GM12878 (cell line): ENCODE measurements around the gene TAAR2. TPM values are rescaled to one million over a fixed set of nuclear protein-coding genes. Genes with fewer than 3 reads are reported as not detected.

Source experiments
- ATF2 ChIP-seq: IDR thresholded peaks from 2 replicates; pipeline ENCODE4 v1.6.1; 2012; ENCODE audit warnings: low read length, inconsistent platforms
- CBFB ChIP-seq: IDR thresholded peaks from 2 replicates; pipeline ENCODE4 v1.6.1; 2016; ENCODE audit warnings: antibody characterized with exemption, low read depth
- CREM ChIP-seq: IDR thresholded peaks from 2 replicates; pipeline ENCODE4 v1.6.1; 2014; ENCODE audit warnings: antibody characterized with exemption, low read depth
- NRF1 ChIP-seq: conservative IDR thresholded peaks from 2 replicates; pipeline ENCODE4 v1.6.1; 2011; ENCODE audit warnings: mild to moderate bottlenecking, low read depth, low read length, improper control_type of control experiment
- POLR2A ChIP-seq: IDR thresholded peaks from 2 replicates; pipeline ENCODE4 v1.6.1; 2011; ENCODE audit warnings: low read depth, mild to moderate bottlenecking, low read length
- RFX5 ChIP-seq: IDR thresholded peaks from 2 replicates; pipeline ENCODE4 v1.6.1; 2011; ENCODE audit warnings: low read depth, low read length, improper control_type of control experiment
- RUNX3 ChIP-seq: IDR thresholded peaks from 2 replicates; pipeline ENCODE4 v1.6.1; 2012; ENCODE audit warnings: low read length, inconsistent platforms
- SMAD1 ChIP-seq: fragments of 450-650 bp; IDR thresholded peaks from 2 replicates; pipeline ENCODE4 v1.6.1; 2018; ENCODE audit warnings: mild to moderate bottlenecking, low read depth; ENCODE audit not compliant: partially characterized antibody
- SREBF1 ChIP-seq: IDR thresholded peaks from 2 replicates; pipeline ENCODE4 v1.6.1; 2012; ENCODE audit warnings: mild to moderate bottlenecking, low read length
- SREBF2 ChIP-seq: IDR thresholded peaks from 2 replicates; pipeline ENCODE4 v1.6.1; 2012; ENCODE audit warnings: mild to moderate bottlenecking, low read length
- TCF12 ChIP-seq: IDR thresholded peaks from 2 replicates; pipeline ENCODE4 v1.6.1; 2011; ENCODE audit warnings: low read depth, mild to moderate bottlenecking, low read length
- ZBED1 ChIP-seq: IDR thresholded peaks from 2 replicates; pipeline ENCODE4 v1.6.1; 2016; ENCODE audit warnings: borderline replicate concordance
- ZBTB11 ChIP-seq: fragments of 450-650 bp; formaldehyde crosslinking; IDR thresholded peaks from 2 replicates; pipeline ENCODE4 v1.5.0; 2022; ENCODE audit warnings: mild to moderate bottlenecking, missing genetic modification characterization
- polyA plus RNA-seq, 11 experiments: library from polyadenylated mRNA; depleted of rRNA in 4 of 11; unstranded in 6 of 11; stranded (reverse) in 5 of 11; fragments of >200 nt; fragmentation: Nextera tagmentation in 4 of 11; fragmentation: Illumina TruSeq in 1 of 11; extraction: Ambion mirVana in 4 of 11; extraction: Trizol in 1 of 11; gene quantifications; 1 replicate in 1 of 11; 2 replicates in 10 of 11; pipeline versions ENCODE4 v1.2.1 to v1.2.3, GENCODE V29; 2011 to 2016; ENCODE audit warnings: inconsistent platforms in 2 of 11, missing spikeins in 2 of 11, low read depth in 1 of 11
- total RNA-seq, 4 experiments: library from RNA; depleted of rRNA in 3 of 4; stranded (reverse); fragments of >200 nt in 3 of 4; fragmentation: Illumina TruSeq in 1 of 4; extraction: Trizol in 1 of 4; gene quantifications; 2 replicates each; pipeline versions ENCODE4 v1.2.1 to v1.2.3, GENCODE V29; 2013 to 2021

The TAAR2 gene
- total and polyA plus RNA-seq, 10 of the 15 experiments (the other 5 are each of a cell fraction or from before 2014, with no cell fraction given): not detected

GRCh38 chr6:132648356-132648755 is 24.3 kb upstream of the TAAR2 start (continued):
- no peak for TF ChIP-seq ZBTB11 (CRISPR knock-in tag)
- TF ChIP-seq CBFB: peak; percentile 69; the same call in 1 of the 2 replicates
- no peak for TF ChIP-seq NRF1
- TF ChIP-seq TCF12: no peak
- TF ChIP-seq SMAD1: no peak
- no peak for TF ChIP-seq SREBF2
- no peak for TF ChIP-seq ZBED1
- TF ChIP-seq RFX5: no peak
- peak; percentile 96 for TF ChIP-seq RUNX3
- TF ChIP-seq CREM: peak; percentile 23; the same call in 1 of the 2 replicates
- peak; percentile 68 for TF ChIP-seq ATF2
- TF ChIP-seq SREBF1: no peak
- no peak for TF ChIP-seq POLR2A
